Breast epithelium (tissue), 3 donors: Measurements from ENCODE around the gene MAST4.

Experiments used
- POLR2AphosphoS5 ChIP-seq, 3 donors: sonication (generic); formaldehyde crosslinking; IDR thresholded peaks; one replicate each; pipeline ENCODE4 v1.6.1; 2017; ENCODE audit warnings: antibody characterized with exemption in 3 of 3
- TF ChIP-seq, protein P1 (sequence below), 3 donors: fragments of 450-650 bp; IDR thresholded peaks; one replicate each; pipeline ENCODE4 v1.5.1; 2016 to 2017; ENCODE audit warnings: antibody characterized with exemption in 3 of 3, mild to moderate bottlenecking in 3 of 3, moderate library complexity in 3 of 3

DNA sequence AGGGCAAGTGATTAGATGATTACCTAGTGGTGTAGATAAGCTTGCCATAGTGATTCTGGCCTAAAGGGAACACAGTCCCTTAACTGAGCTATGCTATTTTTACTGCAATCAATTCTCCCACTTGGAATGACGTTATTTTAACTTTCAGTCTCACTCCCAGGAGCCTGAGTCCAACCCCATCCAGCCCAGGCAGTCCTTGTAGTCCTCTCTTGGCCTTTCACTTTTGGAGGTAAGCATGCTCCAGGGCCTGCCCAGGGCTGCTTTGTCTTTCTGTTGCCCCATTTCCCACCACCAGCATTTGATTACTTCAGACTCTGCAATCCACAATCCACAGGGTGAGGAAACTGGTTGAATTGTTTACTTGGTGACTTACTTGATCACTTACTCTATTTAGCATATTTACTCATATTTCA lies 367.4 kb downstream of the MAST4 start:
- TF ChIP-seq, protein P1, sequence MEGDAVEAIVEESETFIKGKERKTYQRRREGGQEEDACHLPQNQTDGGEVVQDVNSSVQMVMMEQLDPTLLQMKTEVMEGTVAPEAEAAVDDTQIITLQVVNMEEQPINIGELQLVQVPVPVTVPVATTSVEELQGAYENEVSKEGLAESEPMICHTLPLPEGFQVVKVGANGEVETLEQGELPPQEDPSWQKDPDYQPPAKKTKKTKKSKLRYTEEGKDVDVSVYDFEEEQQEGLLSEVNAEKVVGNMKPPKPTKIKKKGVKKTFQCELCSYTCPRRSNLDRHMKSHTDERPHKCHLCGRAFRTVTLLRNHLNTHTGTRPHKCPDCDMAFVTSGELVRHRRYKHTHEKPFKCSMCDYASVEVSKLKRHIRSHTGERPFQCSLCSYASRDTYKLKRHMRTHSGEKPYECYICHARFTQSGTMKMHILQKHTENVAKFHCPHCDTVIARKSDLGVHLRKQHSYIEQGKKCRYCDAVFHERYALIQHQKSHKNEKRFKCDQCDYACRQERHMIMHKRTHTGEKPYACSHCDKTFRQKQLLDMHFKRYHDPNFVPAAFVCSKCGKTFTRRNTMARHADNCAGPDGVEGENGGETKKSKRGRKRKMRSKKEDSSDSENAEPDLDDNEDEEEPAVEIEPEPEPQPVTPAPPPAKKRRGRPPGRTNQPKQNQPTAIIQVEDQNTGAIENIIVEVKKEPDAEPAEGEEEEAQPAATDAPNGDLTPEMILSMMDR (IDR thresholded peaks at IDR 0.05), result no peak
- TF ChIP-seq POLR2AphosphoS5 (IDR thresholded peaks at IDR 0.05), result no peak
